Bronchial epithelial cell (primary cell): ENCODE results near the gene GPR61. TPM values are rescaled to one million over a fixed set of nuclear protein-coding genes. Genes with fewer than 3 reads are reported as not detected.

Experiments
- DNase-seq: peaks from one replicate; pipeline ENCODE4 v3.0.0-alpha.2; 2010; ENCODE audit warnings: low read depth
- FAIRE-seq: peaks from 2 replicates; lab custom pipeline; 2011; peaks lifted over from hg19 to GRCh38; lab: Jason Lieb, UNC
- H3K27me3 ChIP-seq: 2 replicates; pipeline ENCODE4 v1.5.1; 2011; ENCODE audit warnings: low read length; ENCODE audit not compliant: control insufficient read depth, insufficient read depth
- H3K36me3 ChIP-seq: 2 replicates; pipeline ENCODE4 v1.5.1; 2011; ENCODE audit warnings: low read length; ENCODE audit not compliant: control insufficient read depth, insufficient read depth
- H3K4me3 ChIP-seq: 2 replicates; pipeline ENCODE4 v1.5.1; 2011; ENCODE audit warnings: mild to moderate bottlenecking, low read depth, low read length, control low read depth
- total RNA-seq: library from RNA; depleted of rRNA; stranded (reverse); fragments of >200 nt; gene quantifications from 2 replicates; pipeline ENCODE4 v1.2.1, GENCODE V29; 2014
- TF ChIP-seq, protein P1 (sequence below): IDR thresholded peaks from 2 replicates; pipeline ENCODE4 v1.5.1; 2011; ENCODE audit warnings: mild to moderate bottlenecking, moderate library complexity, low read length, control low read depth, inconsistent platforms; ENCODE audit not compliant: insufficient read depth, severe bottlenecking

Gene GPR61
- total RNA-seq, 1 donor from 2014 or later, result not detected

DNA sequence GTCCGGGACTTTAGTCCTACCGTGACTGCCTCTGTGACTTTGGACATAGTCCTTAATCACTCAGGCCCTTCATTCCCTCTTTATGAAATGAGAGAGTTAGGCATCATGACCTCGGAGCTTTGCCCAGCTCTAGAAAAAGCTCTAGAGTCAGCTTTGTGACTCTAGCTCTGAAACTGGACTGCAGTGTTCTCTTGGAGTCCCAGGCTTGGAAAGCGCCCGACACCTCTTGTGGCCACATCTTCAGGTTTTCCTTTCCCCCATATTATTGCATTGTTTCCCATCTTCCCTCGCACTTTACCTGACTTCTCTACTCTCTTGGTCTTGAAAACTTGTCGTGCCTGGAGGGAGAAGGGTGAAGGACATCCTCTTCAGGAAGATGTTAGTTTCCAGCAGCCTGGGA, 17.6 kb upstream of the GPR61 start:
- no peaks in the 10 kb centered on the region for H3K36me3 ChIP-seq
- no peak for FAIRE-seq
- no peaks in the 10 kb centered on the region for H3K27me3 ChIP-seq
- DNase-seq, result no peak
- TF ChIP-seq, protein P1, sequence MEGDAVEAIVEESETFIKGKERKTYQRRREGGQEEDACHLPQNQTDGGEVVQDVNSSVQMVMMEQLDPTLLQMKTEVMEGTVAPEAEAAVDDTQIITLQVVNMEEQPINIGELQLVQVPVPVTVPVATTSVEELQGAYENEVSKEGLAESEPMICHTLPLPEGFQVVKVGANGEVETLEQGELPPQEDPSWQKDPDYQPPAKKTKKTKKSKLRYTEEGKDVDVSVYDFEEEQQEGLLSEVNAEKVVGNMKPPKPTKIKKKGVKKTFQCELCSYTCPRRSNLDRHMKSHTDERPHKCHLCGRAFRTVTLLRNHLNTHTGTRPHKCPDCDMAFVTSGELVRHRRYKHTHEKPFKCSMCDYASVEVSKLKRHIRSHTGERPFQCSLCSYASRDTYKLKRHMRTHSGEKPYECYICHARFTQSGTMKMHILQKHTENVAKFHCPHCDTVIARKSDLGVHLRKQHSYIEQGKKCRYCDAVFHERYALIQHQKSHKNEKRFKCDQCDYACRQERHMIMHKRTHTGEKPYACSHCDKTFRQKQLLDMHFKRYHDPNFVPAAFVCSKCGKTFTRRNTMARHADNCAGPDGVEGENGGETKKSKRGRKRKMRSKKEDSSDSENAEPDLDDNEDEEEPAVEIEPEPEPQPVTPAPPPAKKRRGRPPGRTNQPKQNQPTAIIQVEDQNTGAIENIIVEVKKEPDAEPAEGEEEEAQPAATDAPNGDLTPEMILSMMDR, result no peak
- H3K4me3 ChIP-seq, result no peak overlapping the region

- DNase-seq (no peak), FAIRE-seq (no peak)
- H3K27me3 ChIP-seq, result peaks cover 2% of the 10 kb centered on the region
- no peak overlapping the region for H3K4me3 ChIP-seq
- TF ChIP-seq, protein P1, result no peak
- H3K36me3 ChIP-seq, result no peaks in the 10 kb centered on the region
Measured at GRCh38 chr1:109523706-109524105, 16.0 kb upstream of the GPR61 start.

DNA sequence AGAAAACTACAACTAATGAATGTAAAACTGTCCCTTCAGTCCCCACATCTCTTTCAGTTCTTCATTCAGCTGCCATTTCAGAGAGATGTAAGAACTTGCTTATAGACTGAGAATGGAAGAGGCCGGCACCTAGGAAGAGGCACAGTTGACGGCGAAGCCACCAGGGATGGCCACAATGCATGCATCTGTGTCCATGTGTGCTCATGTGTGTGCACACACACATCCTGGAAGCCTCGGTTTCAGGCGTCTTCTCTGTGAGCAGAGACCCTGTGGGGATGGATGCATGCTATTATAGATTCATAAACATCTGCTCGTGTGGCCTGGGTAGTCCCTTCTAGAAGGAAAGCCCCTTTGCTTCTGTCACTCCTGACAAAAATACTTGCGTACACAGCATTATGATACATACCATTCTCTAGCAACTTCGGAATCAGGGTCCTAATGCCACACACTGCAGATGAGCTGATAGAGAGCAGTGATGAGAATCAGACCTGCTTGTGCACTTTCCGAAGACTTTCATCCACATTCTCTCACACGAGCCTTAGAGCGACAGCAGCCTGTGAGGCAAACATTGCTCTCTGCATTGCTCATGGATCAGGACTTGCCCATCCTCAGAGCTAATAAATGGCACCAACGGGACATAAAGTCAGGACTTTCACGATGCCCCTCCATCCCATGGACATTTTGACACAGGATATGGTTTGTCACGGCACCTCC, 12.4 kb upstream of the GPR61 start:
- Histone ChIP-seq H3K4me3 (no peak overlapping the region), H3K27me3 (peaks cover 2% of the 10 kb centered on the region), H3K36me3 (no peaks in the 10 kb centered on the region)
- DNase-seq, result no peak
- TF ChIP-seq, protein P1, result no peak
- FAIRE-seq, result no peak

DNA sequence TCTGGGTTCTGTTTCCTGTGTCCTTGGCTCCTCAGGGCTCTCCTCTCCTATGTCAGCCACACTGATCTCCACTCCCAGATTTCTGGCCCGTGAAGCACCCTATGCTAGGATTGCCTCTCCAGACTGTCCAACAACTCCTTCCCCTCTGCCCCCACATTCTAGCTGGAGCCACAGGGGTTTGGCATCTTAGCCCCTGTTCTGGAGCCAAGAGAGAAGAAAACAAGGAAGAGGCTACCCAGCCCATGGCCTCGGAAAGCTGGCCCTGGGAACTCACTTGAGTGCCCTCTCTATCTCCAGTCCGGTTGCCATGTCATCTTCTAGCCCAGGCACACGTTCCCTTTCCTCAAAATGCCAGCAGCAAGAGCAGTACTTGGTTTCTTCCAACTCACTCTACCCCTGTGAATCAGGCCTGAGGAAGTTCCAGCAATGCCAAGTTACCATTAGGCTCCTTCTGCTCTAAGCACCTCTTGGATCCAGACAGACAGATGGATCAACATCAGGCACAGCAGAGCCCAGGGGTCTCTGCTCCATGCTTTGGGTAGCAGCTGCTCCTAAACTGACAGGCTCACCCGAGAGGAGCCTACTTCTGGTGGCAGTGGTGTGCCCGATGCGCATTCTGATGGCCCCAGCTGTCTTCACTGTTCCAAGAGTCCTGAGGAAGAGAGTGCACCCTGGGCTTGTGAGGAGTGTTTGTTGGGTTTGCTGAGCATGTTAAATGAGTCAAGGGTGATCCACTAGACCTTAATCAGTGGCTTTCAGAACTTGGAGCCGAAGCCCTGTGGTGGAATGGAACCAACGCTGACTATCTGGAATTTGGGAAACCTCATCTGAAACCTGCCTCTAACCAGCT, 11.6 kb upstream of the GPR61 start:
- Histone ChIP-seq H3K4me3 (no peak overlapping the region), H3K27me3 (peaks cover 2% of the 10 kb centered on the region), H3K36me3 (no peaks in the 10 kb centered on the region)
- no peak for DNase-seq
- FAIRE-seq, result no peak
- TF ChIP-seq, protein P1, result no peak

DNA sequence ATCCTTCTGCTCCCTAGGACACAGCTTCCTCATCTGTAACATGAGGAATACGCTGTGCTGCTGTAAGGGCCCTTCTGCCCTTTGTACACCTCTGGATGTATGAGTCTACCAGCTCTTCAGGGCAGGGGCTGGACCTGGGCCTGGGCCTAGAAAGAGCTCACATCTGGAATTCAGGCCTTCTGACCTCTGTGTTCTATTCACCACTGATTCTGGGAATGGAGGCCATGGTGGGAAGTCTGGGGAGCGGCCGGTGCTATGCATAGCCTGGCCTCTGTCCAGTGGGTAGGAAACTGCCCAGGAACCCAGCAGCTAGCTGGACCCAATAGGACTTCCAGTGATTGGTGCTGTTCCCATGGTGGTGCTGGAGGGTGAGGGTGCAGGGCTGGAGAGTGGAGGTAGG, 11.0 kb upstream of the GPR61 start:
- Histone ChIP-seq H3K4me3 (no peak overlapping the region), H3K27me3 (peaks cover 2% of the 10 kb centered on the region), H3K36me3 (no peaks in the 10 kb centered on the region)
- no peak for FAIRE-seq
- DNase-seq, result no peak
- TF ChIP-seq, protein P1, result no peak
